ENCODE results near the gene TTC33.

DNA sequence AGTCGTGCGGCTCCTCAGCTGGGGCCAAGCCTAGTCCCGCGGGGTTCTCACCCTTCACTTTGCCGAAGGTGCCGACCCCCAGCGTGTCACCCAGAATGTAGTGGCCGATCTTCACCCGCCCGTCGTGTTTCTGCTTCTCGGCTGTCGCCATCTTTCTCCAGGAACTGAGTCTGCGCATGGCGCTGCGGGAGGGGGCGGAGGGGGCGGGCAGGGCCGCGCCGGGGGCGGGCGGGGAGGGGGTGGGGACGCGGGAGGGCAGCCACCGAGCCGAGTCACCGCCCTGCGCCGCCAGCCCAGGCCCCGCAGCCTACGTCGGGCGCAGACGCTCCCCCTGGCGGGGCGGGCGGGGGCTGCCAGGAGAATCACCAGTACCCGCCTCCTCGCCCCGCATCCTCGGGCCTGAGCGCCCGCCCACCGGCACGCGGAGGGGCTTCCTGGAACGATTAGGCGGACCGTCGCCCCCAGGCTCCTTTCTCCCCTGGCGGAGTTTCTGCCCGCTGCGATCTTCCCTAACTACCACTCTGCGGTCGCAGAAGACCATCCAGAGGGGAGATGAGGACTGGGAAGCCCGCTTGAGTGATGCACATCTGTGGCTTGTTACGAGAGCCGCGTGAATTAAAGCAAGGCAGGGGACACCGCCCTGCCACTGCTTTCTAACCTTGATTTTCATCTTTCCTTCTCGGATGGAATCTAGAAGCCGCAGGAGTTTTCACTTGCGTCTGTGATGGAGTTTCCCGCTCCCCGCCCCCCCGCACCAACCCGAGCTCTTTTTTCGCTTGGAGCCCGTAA lies 42.4 kb upstream of the TTC33 start, which contains the start of gene PRKAA1:
- TF ChIP-seq CREB1 (IDR thresholded peaks at IDR 0.05) (peak; percentile 32; the same call in 1 of the 2 replicates), CREB1 (CRISPR knock-in tag; IDR thresholded peaks at IDR 0.05) (no peak), ELK4 (CRISPR knock-in tag; IDR thresholded peaks at IDR 0.05; ENCODE audit: borderline replicate concordance) (no peak), RFX5 (IDR thresholded peaks at IDR 0.05; ENCODE audit: low read depth, low read length) (no peak), JUN (CRISPR knock-in tag; IDR thresholded peaks at IDR 0.05) (no peak), NR2F1 (CRISPR knock-in tag; IDR thresholded peaks at IDR 0.05) (no peak), GABPA (IDR thresholded peaks at IDR 0.05; ENCODE audit: low read depth, low read length) (no peak), GABPA (CRISPR knock-in tag; IDR thresholded peaks at IDR 0.05; ENCODE audit: low read depth) (0 out of 2 replicates have a peak, but pooled peaks have one; percentile 24), POLR2AphosphoS5 (IDR thresholded peaks at IDR 0.05; ENCODE audit: low read depth, low read length) (peak; percentile 86)
- TF ChIP-seq, protein P1, sequence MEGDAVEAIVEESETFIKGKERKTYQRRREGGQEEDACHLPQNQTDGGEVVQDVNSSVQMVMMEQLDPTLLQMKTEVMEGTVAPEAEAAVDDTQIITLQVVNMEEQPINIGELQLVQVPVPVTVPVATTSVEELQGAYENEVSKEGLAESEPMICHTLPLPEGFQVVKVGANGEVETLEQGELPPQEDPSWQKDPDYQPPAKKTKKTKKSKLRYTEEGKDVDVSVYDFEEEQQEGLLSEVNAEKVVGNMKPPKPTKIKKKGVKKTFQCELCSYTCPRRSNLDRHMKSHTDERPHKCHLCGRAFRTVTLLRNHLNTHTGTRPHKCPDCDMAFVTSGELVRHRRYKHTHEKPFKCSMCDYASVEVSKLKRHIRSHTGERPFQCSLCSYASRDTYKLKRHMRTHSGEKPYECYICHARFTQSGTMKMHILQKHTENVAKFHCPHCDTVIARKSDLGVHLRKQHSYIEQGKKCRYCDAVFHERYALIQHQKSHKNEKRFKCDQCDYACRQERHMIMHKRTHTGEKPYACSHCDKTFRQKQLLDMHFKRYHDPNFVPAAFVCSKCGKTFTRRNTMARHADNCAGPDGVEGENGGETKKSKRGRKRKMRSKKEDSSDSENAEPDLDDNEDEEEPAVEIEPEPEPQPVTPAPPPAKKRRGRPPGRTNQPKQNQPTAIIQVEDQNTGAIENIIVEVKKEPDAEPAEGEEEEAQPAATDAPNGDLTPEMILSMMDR (CRISPR knock-in tag; IDR thresholded peaks at IDR 0.05): peak; percentile 80
- TF ChIP-seq, protein P2, sequence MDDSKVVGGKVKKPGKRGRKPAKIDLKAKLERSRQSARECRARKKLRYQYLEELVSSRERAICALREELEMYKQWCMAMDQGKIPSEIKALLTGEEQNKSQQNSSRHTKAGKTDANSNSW (CRISPR knock-in tag; IDR thresholded peaks at IDR 0.05; ENCODE audit: borderline replicate concordance): no peak
